Pancreas (tissue), 10 donors: ENCODE measurements around the gene ATP11B. TPM values are rescaled to one million over a fixed set of nuclear protein-coding genes. Genes with fewer than 3 reads are reported as not detected.

Experiments used
- ATAC-seq, 4 donors: fragments of 200-7000 bp; cut with Tn5 transposase; one replicate each; pipeline versions ENCODE4 v1.8.0 to v1.9.1; 2020; ENCODE audit warnings: mild to moderate bottlenecking in 4 of 4, moderate library complexity in 4 of 4
- DNase-seq, 6 donors: peaks; one replicate each; pipeline ENCODE4 v3.0.0-alpha.2; 2020
- FAIRE-seq: peaks from 2 replicates; lab custom pipeline; 2012; peaks lifted over from hg19 to GRCh38; lab: Jason Lieb, UNC
- H3K27ac ChIP-seq, 4 donors: fragments of 200-600 bp; sonication (generic); 1 replicate in 3 of 4; 2 replicates in 1 of 4; pipeline versions ENCODE4 v1.5.0 to v1.8.0; 2020
- H3K27me3 ChIP-seq, 4 donors: fragments of 200-600 bp; one replicate each; pipeline ENCODE4 v1.8.0; 2021
- H3K36me3 ChIP-seq, 3 donors: fragments of 200-600 bp; sonication (generic) in 1 of 3; one replicate each; pipeline versions ENCODE4 v1.5.0 to v1.8.0; 2020 to 2021
- H3K4me1 ChIP-seq, 3 donors: fragments of 200-600 bp; one replicate each; pipeline ENCODE4 v1.8.0; 2021
- H3K4me3 ChIP-seq, 4 donors: fragments of 200-600 bp; sonication (generic) in 2 of 4; one replicate each; pipeline versions ENCODE4 v1.5.0 to v1.8.0; 2020 to 2021
- H3K9me3 ChIP-seq, 4 donors: fragments of 200-600 bp; one replicate each; pipeline ENCODE4 v1.8.0; 2021
- WGBS, 2 donors: extraction: QIAGEN DNeasy Blood & Tissue Kit; methylation state at CpG; one replicate each; pipeline ENCODE4 v1.1.7; 2013; 5-methylcytosine and 5-hydroxymethylcytosine counted together
- intact Hi-C, 3 donors: fragments of 100-400 bp; cut with DNase I; formaldehyde crosslinking; loops; one replicate each; pipeline versions ENCODE4 v1.11.1 to v1.14.2; 2022
- polyA plus RNA-seq, 2 donors: library from polyadenylated mRNA; stranded (reverse); fragments of 200-250 nt; gene quantifications; one replicate each; pipeline ENCODE4 v1.2.3, GENCODE V29; 2013
- total RNA-seq, 6 donors: library from RNA; stranded (reverse); fragmentation: NEBNext Ultra II Directional in 4 of 6; extraction: Animal tissue kit (Norgen Biotek cat#: 25700) in 4 of 6; gene quantifications; one replicate each; pipeline versions ENCODE4 v1.2.1 to v1.2.4, GENCODE V29; 2021 to 2023
- TF ChIP-seq, protein P1 (sequence below), 4 donors: fragments of 200-600 bp; sonication (generic) in 3 of 4; IDR thresholded peaks; one replicate each; pipeline versions ENCODE4 v1.5.0 to v1.8.0; 2021; ENCODE audit warnings: antibody characterized with exemption in 4 of 4
- donor health status: healthy with polysubstance abuse.
- donor health status: DM: no; HTN: no; CAD: no; lungs with moderate emphysema.
- donor health status: DM: no; HTN: no; CAD: no.
- donor health status: control.
- donor health status: control.
- donor health status: Bipolar disorder and iron deficiency.
- donor health status: DM: yes; HTN: yes; CAD: no.
- donor health status: DM: no; HTN: no; CAD: no.
- donor health status: DM: no; HTN: no; CAD: no.
- donor health status: DM: yes; HTN: yes; CAD: no.

The ATP11B gene
- total and polyA plus RNA-seq, 8 donors, result 3.2 to 50.2 (median 28.7) TPM

DNA sequence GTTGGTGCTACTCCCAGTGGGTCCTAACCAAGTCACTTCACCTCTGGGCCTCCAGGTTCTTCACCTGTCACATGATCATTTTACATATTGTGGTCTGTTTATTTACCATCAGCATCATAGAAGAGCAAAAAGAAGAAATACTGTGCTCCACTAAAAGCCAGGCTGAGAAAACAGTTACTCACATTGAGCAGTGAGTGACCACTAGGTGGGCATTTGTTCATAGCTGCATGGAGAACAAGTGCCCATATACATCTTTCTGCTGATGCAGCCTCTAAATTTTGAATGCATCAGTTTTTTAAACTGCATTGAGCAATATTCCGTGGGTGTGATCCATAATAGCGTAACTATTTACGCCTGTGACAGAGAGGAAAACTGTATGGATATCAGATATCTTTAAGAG lies 110.9 kb downstream of the ATP11B start:
- Histone ChIP-seq H3K27me3 (no peaks in the 10 kb centered on the region), H3K9me3 (peaks cover 0 to 2% (median 0%) of the 10 kb centered on the region in 4 donors), H3K27ac (no peak overlapping the region), H3K4me3 (no peak overlapping the region), H3K36me3 (peaks cover 0 to 29% (median 0%) of the 10 kb centered on the region in 3 donors), H3K4me1 (no peaks in the 10 kb centered on the region)
- no peak for FAIRE-seq
- DNase-seq, result no peak
- 95 to 98% methylated on average over 3 of the region's 3 CpGs for WGBS, 2 donors
- intact Hi-C loops, result no loop called here
- ATAC-seq, result no peak
- TF ChIP-seq, protein P1, sequence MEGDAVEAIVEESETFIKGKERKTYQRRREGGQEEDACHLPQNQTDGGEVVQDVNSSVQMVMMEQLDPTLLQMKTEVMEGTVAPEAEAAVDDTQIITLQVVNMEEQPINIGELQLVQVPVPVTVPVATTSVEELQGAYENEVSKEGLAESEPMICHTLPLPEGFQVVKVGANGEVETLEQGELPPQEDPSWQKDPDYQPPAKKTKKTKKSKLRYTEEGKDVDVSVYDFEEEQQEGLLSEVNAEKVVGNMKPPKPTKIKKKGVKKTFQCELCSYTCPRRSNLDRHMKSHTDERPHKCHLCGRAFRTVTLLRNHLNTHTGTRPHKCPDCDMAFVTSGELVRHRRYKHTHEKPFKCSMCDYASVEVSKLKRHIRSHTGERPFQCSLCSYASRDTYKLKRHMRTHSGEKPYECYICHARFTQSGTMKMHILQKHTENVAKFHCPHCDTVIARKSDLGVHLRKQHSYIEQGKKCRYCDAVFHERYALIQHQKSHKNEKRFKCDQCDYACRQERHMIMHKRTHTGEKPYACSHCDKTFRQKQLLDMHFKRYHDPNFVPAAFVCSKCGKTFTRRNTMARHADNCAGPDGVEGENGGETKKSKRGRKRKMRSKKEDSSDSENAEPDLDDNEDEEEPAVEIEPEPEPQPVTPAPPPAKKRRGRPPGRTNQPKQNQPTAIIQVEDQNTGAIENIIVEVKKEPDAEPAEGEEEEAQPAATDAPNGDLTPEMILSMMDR (IDR thresholded peaks at IDR 0.05), result no peak

DNA sequence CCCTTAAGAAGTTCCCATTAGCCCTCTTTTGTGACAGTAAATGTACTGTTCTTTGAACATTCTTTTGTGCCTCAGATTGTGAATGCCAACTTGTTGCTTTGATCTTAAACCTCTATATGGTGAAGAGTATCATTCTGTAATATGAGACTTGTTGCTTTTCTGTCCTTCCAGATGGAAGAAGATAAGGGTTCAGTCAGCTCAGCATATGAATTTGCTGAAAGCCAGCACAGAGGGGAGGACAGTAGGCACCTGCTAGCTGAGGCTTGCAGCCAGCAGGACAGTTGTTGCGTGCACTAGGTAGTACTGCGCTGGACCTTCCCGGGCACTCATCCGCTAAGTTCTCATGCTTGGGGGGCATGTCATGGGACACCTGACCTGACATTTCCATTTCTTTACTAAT lies 112.3 kb downstream of the ATP11B start:
- Histone ChIP-seq H3K36me3 (peaks cover 0 to 29% (median 0%) of the 10 kb centered on the region in 3 donors), H3K4me1 (no peaks in the 10 kb centered on the region), H3K27me3 (no peaks in the 10 kb centered on the region), H3K27ac (no peak overlapping the region), H3K9me3 (peaks cover 0 to 2% (median 0%) of the 10 kb centered on the region in 4 donors), H3K4me3 (no peak overlapping the region)
- ATAC-seq (no peak), FAIRE-seq (no peak), DNase-seq (no peak)
- intact Hi-C loops, result no loop called here
- TF ChIP-seq, protein P1 (IDR thresholded peaks at IDR 0.05), result no peak
- WGBS, 2 donors, result 97 to 98% methylated on average over 4 of the region's 4 CpGs

DNA sequence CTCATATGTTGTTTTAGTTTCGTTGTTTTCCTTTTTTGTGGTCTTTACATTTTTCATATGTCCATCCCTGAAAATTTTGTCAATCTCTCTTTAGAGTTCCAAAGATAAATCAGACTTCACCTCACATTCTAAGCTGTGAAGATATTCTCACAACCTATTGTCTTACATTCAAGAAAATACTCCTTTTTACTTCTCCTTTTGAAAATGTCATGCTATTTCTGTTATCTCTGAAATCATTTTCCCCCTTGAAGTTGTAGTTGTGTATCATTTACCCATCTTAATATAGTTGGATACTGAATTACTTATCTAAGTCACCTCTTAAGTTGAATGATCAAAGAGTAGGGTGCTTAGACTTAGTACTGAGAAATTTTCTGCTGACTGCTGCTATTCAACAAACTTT lies 112.7 kb downstream of the ATP11B start:
- Histone ChIP-seq H3K4me3 (no peak overlapping the region), H3K4me1 (no peaks in the 10 kb centered on the region), H3K36me3 (peaks cover 0 to 29% (median 0%) of the 10 kb centered on the region in 3 donors), H3K9me3 (peaks cover 0 to 2% (median 0%) of the 10 kb centered on the region in 4 donors), H3K27ac (no peak overlapping the region), H3K27me3 (no peaks in the 10 kb centered on the region)
- DNase-seq, result no peak
- intact Hi-C loops, result no loop called here
- TF ChIP-seq, protein P1 (IDR thresholded peaks at IDR 0.05), result no peak
- no peak for ATAC-seq
- no peak for FAIRE-seq
- WGBS, 2 donors, result 93 to 97% methylated on average over 1 of the region's 1 CpG

DNA sequence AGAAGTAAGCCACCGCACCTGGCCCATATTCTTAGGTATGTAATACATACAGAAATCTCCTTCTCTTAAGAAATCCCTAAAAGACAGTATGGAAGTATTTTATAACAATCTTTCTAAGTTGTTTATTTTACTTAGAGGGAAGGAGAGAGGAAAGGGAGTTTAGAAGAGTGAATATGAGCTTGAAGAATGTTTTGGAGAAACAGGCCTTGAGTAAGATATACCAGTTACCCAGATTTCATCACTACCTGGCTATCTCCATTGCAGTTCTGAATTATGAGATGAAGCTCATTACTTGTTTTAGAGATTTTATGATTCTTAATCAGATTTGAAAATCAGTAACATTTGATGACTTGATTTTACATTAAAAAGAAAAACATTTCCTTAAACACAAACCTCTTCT lies 115.2 kb downstream of the ATP11B start:
- intact Hi-C loops, result no loop called here
- DNase-seq (no peak), FAIRE-seq (no peak), ATAC-seq (no peak)
- Histone ChIP-seq H3K4me3 (no peak overlapping the region), H3K9me3 (peaks cover 0 to 1% (median 0%) of the 10 kb centered on the region in 4 donors), H3K27me3 (no peaks in the 10 kb centered on the region), H3K4me1 (no peaks in the 10 kb centered on the region), H3K36me3 (peaks cover 0 to 16% (median 0%) of the 10 kb centered on the region in 3 donors), H3K27ac (no peak overlapping the region)
- TF ChIP-seq, protein P1 (IDR thresholded peaks at IDR 0.05), result no peak
- WGBS, 2 donors, result 97 to 100% methylated on average over 1 of the region's 1 CpG

DNA sequence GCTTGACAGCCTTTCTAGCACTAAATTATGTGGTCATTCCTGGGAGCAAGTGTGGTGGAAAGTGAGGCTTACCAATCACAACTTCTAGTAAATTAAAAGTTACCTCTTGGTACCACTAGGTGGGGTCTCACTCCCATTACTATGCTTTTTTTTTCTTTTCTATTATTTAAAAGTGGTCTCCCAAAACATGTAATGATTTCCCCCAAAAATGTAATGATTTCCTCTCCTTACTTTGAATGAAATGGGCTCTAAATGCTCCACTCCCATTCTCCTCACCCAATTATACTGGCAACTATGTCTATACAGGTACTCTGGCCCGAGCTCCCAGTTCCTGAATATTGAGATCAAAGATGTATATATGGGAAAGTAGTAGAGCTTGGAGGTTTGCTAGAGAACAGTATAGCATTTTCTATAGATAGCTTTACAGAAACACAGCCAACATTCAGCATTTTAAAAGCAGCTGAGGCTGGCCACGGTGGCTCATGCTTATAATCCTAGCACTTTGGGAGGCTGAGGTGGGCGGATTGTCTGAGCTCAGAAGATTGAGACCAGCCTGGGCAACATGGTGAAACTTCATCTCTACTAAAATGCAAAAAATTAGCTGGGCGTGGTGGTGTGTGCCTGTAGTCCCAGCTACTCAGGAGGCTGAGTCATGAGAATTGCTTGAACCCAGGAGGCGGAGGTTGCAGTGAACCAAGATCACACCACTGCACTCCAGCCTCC lies 116.2 kb downstream of the ATP11B start:
- peak in 2 of 4 donors; percentile 42 to 57 for ATAC-seq
- Histone ChIP-seq H3K4me3 (no peak overlapping the region), H3K36me3 (peaks cover 0 to 24% (median 0%) of the 10 kb centered on the region in 3 donors), H3K9me3 (no peaks in the 10 kb centered on the region), H3K27me3 (no peaks in the 10 kb centered on the region), H3K27ac (no peak overlapping the region), H3K4me1 (no peaks in the 10 kb centered on the region)
- TF ChIP-seq, protein P1 (IDR thresholded peaks at IDR 0.05), result peak in 3 of 4 donors; percentile 14 to 40 (median 20)
- FAIRE-seq, result no peak
- no peak for DNase-seq
- intact Hi-C loops, result no loop called here
- WGBS, 2 donors, result 97 to 99% methylated on average over 5 of the region's 5 CpGs
